Measurements from ENCODE around the gene SMIM29. TPM values are rescaled to one million over a fixed set of nuclear protein-coding genes. Genes with fewer than 3 reads are reported as not detected.

The SMIM29 gene
- total and polyA plus RNA-seq, 10 of the 15 experiments (the other 5 are each of a cell fraction or from before 2014, with no cell fraction given) = 7.1 to 30.0 (median 16.2) TPM

DNA sequence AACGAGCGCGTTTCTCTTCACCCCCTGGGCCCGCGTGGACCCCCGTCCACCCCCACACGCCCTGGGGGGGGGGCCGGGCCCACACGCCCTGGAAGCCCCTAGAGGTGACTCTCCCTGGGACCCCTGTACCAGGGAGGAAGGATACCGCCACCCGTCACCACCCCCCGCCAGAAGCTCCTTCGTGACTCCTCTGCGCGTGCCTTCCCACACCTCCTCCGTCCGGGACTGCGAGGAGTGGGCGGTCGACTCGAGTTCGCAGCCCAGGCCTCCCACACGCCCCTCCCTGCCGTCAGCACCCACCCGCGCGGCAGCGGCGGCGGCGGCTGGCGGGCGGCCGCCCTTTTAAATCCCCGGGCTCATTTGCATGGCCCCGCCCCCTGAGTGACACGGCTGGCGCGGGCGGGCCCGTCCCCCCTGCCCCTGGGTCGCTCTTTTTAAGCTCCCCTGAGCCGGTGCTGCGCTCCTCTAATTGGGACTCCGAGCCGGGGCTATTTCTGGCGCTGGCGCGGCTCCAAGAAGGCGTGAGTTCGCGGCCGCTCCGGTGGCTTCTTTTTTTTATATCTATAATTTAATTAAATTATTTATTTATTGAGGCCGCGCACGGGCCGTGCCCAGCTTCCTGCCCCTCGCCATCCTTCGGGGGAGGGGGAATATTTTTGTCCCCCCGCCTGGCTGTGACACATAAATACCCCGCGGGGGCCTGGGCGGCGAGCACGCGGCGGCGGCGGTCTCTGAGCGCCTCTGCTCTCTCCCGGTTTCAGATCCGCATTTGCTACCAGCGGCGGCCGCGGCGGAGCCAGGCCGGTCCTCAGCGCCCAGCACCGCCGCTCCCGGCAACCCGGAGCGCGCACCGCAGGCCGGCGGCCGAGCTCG, 12.1 kb downstream of the SMIM29 start, which contains the start of gene HMGA1 (continued):
- TF ChIP-seq, protein P1, sequence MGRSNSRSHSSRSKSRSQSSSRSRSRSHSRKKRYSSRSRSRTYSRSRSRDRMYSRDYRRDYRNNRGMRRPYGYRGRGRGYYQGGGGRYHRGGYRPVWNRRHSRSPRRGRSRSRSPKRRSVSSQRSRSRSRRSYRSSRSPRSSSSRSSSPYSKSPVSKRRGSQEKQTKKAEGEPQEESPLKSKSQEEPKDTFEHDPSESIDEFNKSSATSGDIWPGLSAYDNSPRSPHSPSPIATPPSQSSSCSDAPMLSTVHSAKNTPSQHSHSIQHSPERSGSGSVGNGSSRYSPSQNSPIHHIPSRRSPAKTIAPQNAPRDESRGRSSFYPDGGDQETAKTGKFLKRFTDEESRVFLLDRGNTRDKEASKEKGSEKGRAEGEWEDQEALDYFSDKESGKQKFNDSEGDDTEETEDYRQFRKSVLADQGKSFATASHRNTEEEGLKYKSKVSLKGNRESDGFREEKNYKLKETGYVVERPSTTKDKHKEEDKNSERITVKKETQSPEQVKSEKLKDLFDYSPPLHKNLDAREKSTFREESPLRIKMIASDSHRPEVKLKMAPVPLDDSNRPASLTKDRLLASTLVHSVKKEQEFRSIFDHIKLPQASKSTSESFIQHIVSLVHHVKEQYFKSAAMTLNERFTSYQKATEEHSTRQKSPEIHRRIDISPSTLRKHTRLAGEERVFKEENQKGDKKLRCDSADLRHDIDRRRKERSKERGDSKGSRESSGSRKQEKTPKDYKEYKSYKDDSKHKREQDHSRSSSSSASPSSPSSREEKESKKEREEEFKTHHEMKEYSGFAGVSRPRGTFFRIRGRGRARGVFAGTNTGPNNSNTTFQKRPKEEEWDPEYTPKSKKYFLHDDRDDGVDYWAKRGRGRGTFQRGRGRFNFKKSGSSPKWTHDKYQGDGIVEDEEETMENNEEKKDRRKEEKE (IDR thresholded peaks at IDR 0.05) = no peak
- TF ChIP-seq, protein P2, sequence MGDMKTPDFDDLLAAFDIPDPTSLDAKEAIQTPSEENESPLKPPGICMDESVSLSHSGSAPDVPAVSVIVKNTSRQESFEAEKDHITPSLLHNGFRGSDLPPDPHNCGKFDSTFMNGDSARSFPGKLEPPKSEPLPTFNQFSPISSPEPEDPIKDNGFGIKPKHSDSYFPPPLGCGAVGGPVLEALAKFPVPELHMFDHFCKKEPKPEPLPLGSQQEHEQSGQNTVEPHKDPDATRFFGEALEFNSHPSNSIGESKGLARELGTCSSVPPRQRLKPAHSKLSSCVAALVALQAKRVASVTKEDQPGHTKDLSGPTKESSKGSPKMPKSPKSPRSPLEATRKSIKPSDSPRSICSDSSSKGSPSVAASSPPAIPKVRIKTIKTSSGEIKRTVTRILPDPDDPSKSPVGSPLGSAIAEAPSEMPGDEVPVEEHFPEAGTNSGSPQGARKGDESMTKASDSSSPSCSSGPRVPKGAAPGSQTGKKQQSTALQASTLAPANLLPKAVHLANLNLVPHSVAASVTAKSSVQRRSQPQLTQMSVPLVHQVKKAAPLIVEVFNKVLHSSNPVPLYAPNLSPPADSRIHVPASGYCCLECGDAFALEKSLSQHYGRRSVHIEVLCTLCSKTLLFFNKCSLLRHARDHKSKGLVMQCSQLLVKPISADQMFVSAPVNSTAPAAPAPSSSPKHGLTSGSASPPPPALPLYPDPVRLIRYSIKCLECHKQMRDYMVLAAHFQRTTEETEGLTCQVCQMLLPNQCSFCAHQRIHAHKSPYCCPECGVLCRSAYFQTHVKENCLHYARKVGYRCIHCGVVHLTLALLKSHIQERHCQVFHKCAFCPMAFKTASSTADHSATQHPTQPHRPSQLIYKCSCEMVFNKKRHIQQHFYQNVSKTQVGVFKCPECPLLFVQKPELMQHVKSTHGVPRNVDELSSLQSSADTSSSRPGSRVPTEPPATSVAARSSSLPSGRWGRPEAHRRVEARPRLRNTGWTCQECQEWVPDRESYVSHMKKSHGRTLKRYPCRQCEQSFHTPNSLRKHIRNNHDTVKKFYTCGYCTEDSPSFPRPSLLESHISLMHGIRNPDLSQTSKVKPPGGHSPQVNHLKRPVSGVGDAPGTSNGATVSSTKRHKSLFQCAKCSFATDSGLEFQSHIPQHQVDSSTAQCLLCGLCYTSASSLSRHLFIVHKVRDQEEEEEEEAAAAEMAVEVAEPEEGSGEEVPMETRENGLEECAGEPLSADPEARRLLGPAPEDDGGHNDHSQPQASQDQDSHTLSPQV (IDR thresholded peaks at IDR 0.05) = no peak
- TF ChIP-seq EZH2 (IDR thresholded peaks at IDR 0.05; ENCODE audit: borderline replicate concordance, control insufficient read depth, low read depth, low read length) = no peak
